ENCODE measurements around the gene ITM2B.

ITM2B gene

DNA sequence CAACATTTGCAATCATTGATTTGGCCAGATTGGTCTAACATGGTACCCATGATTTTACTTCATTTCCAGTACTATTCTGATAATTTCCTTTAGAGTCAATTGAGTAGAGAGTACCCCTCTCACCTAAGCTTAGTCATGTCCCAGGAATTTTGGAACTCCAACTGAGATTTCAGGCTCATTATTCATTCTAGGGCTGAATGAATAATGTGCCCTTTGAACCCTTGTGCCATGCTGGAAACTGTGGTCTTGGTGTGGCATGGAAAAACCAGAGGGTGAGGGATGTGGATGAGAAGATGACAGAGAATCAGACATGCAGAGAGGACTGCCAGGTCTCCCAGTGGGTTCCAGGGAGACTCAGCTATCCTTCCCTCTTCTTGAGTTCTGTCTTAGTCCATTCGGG, 30.2 kb downstream of the ITM2B start:
- no peak for DNase-seq

DNA sequence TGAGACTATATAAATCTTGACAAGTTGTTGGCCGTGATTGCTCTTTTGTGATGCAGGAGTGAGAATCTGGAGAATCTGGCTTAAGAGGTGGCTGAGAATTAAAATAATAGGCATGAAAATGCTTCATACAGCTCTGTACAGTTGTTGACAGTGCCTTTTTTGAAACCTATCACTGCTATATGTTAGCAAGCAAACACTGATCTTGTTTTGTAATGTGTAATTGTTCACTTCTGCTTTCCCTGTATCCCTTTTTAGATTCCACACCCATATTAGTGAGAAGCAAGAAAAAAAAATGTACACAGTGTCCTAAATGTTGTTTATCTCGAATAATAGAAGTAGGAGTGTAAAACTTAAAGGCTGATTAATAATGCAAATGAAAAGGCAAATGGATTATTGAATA, 31.1 kb downstream of the ITM2B start:
- no peak for DNase-seq

DNA sequence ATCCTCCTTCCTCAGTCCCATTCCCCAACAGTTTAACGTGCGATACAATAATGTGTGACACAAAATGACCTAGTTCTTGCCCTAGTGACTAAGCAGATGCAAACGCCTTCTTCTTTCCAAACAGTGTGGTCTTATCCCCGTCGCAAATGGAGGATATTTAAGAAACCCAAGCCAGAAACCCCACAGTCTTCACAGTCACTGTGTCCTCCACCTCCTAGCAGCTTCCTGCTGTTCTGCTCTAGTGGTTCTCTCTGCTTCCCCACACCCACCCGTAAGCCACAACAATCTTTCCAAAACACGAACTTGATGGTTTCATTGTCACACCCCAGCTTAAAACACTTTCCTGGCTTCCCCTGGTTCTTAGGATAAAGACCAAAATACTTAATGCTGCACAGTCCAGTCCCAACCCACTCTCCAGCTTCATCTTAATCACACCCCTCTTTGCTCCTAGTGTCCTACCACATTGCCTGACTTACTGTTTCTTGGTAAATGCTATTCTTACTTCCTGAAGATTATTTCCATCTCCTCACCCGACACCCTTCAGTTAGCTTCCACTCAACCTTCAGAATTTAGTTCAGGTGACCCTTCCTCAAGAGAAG, 32.3 kb downstream of the ITM2B start:
- no peak for DNase-seq

DNA sequence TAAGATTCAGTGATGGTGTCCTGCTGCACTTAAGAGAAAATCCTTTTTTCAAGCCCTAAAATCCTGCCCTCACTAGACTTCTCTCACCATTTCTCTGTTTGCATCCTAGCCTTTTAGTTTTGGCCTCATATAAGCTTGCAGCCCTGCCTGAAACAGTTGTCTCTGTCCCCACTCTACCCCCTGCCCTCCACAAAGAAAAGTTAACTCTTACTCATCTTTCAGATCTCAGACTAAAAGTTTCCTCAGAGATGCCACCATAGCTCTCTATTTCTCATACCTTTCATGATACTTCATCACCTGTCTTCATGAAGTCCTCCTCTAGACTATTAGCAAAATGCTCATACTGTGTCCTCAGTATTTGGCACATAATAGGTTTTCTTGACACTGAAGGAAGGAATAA, 33.1 kb downstream of the ITM2B start:
- no peak for DNase-seq

DNA sequence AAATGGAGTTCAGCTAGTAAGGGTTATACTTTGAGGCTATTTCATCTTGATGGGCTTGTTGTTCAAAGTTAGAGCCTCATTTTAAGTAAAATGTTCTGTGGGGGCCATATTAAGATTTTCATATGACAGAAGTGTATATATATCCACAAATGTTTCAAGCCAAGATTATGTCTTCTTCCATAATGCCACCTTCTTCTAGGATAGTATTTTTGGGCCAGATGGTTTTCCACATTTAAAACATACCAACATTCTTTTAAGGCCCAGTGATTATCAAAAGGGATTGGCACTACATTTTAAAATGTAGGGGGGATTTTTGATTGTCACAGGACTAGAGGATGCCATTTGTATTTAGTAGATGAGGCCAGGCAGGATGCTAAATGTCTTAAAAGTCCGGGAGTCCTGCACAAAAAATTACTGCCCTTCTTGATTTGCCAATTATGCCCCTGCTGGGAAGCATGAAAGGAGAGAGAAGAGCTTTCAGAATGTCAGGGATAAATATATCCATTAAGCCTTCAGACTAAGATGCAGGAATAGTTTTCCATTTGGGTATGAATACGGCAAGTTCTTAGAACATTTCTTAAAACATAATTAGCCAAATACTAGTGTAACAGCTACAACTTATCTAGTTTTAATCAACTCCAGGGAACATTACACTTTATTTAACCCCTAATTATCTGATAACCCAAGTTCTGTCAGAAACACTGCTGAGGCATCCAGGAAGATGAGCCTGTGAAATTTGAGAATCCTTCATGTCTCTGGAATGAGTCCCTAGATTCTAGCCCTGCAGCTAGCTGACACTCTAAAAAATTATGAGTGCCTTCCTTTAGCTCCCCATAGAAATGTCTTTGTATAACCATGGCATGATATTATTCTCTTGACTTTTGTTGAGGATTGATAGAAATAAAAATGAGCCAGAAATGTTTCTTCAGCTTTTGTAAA, 34.0 kb downstream of the ITM2B start:
- no peak for DNase-seq

DNA sequence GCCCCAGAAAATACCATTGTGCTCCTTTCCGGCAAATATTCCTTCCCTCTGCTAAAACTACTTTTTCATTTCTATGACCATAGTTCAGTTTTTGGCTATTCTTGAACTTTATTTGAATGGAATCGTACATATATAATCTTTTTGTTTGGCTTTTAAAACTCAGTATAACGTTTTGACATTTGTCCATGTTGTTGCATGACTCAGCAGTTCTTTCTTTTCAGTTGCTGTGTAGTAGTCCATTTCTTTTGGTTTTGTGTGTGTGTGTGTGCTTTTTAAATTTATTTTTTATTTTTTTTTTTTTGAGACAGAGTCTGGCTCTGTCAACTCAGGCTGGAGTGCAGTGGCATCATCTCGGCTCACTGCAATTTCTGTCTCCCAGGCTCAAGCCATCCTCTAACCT, 35.0 kb downstream of the ITM2B start:
- no peak for DNase-seq

DNA sequence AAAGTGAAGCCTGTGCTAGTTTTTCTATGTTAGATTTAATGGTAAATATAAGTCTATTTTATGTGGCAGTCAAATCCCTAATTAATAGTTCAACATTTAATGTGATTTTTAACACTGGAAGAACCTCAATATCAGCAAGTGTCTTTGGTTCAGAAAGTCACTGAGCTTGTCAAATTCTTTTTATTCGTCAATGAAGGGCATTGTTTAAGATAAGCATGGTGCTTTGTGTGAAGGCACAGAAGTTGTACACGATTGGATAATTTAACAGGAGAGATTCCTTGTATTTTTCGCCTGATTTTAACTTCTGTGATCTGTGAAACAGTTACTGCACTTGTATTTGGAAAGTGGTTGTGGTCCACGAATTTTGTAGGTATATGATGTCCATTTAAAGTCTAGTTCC, 40.3 kb downstream of the ITM2B start:
- no peak for DNase-seq

DNA sequence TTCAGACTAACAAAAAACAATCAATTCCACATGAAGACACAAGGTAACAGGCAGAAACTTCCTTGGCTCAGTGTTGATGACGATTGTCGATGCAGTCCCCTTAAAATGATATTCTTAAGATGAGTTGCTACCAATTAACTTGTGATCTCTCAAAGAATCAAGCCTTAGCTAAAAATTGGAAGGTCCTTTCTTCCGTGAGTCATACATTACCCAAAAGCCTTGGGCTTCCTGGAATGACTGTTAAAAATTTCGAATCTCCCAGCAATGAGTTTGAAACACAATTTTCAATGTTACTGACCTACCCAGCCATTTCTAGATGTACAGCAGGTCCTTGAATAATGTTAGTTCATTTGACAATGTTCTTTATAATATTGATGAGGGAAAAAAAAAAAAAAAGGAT, 42.5 kb downstream of the ITM2B start:
- no peak for DNase-seq

DNA sequence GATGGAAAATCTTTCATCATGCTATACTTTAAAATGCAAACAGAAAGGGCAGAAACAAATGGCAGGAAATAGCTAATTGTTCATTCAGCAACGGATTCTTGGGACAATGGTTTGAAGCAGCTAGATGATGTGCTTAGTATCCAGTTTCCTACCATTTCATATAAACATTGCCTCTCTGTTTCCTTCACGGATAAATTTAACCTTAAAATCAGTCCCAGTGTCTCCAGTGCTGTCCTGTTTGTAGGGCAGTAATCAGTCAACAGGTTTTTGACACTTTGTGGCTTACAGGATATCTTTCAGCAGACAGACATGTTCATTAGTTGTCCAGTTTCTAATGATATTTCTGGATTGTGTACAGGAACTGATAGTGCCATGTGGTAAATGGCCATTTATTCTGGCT, 45.8 kb downstream of the ITM2B start:
- no peak for DNase-seq

DNA sequence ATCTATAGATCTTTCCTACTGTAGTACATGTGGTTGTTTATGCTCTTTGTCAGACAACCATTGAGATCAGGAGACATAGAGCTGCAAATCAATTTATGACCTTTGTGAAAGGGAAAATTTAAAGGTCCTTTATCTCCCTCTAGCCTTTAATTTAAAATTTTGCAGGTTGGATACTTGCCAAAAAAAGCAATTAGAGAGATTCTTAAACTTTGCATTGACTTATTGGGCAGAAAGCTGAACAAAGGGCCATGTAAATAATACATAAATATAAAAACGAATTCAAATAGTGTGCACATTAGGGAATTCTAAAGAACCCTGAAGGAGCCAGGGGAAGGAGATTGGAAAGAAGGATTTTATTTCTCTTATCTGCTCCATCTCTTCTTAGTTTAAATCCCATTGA, 48.5 kb downstream of the ITM2B start:
- DNase-seq, result no peak

DNA sequence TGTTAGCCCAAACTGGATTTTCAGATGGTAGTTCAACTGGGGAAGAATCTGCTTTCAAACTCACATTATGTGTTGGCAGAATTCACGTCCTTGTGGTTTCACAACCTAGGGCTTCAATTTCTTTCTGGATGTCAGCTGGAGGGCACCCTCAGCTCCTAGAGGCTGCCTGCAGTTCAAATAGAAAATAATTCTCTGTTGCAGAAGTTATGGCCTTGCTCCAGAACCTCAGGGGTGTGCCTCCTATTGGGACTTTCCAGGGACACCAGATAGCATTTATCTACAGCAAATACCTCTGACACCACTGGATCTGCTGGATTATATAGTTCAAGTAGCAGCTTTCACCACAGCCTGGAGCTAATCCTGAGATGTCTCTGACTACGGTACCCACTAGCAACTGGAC, 58.7 kb downstream of the ITM2B start:
- no peak for DNase-seq

DNA sequence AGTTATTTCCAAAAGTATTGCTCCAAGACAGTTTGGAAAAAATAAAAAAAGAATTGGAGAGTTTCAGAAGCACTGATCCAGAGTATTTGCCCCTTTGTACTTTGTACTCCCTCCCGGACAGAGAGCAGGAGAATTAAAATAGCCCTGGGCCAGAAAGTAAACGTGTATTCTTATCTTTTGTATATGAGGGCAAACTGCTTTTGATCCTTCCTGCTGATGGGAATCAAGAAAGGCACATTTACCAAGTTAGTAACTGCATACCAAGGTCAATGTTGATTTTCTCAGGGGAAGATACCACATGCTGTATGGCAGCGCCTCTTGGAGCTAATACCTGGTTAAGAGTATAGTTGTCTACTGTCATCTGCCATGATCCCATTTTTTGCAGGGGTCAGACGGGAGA, 59.6 kb downstream of the ITM2B start:
- no peak for DNase-seq

DNA sequence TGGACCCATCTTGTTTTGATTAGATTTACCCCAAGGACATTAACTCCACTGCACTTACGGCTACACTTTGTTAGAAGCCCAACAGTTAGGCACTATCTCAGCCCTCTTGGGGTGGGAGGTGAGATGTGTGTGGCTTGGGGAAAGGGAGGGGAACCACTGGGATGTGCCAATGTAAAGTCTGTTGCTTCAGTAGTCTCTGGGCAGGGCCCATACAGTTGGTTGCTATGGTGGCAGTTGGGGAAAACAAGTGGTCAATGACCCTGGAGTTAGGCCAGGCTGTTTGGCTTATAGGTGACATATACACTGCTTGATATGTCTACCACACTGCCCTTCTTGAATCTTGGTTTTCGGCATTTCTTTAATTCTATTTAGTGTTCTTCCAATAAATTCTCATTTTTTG, 61.6 kb downstream of the ITM2B start:
- DNase-seq, result no peak

DNA sequence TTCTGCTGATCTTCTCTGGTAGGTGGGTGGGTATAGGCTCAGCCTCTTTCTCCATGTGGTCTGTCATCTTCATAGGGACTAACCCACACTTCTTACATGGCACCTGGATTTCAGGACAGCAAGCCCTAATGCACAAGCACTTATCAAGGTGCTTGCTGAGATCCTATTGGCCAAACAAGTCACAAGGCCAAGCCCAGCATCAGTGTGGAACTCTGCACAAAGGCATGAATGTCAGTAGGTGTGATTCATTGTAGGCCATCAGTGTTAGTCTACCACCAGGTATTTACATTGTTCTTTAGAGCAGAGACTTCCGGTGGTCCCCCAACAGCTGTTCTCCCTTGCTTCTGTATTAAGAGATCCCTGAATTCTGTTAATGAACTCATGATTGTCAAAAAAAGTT, 62.3 kb downstream of the ITM2B start:
- DNase-seq, result no peak

DNA sequence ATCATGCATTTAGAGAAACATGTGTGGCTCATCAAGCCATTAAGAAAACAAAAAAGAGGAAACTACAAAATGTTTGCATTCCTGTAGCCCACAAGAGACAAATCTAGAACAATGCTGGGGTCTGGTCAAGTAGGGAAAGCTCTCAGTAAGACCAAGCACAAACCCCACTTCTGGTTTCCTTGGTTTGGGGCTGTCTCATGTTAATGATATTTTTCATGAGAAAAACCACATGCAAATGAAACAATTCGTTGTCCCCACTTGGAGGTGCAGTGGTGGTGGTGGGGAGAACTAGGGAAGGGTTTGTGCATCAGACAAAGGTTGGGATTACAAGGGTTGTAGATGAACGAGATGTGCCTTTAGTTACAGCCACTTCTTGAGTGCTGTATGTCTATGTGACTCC, 63.5 kb downstream of the ITM2B start:
- DNase-seq, result no peak

DNA sequence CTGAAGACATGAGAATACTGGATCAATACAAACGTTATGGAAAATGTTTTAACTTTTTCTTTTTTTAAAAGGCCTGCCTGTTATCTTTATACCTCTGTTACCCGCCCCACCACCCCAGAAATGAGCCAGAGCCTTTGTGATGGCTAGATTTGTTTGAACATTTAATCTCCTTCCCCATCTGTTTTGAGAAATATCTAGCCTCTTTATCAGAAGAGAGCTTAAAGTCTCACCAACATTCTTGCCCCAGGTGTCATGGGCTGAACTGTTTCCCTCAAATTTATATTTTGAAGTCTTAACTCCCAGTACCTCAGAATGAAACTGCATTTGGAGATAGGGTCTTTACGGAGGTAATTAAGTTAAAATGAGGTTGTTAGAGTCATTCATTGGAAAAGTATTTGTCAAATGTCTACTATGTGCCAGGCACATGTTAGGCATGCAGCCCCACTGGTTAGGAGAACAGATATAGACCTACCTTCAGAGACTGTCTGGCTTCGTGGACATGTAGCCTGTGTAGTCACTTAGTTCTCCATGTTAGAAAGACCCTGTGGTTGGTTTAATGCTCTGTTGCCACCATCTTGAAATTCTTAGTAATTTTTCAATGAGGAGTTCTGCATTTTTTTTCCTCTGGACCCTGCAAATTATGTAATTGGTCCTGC, 64.3 kb downstream of the ITM2B start:
- no peak for DNase-seq

DNA sequence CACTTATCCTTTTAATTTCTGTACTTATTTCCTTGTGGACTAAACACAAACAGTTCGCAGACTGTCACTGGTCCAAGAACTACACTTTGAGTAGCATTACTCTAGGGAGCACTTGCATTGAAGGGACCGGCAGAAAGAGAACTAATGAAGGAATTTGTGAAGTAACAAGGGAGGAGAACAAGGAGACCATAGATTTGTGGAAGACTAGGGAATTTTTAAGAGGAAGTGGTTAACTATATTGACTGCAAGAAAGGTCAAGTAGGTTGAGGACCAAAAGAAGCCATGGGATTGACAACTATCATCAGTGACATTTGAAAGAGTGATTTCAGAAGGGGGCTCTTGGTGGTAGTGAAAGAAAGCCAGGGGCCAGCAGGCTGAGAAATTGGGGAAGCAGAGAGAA, 66.6 kb downstream of the ITM2B start:
- DNase-seq, result no peak

DNA sequence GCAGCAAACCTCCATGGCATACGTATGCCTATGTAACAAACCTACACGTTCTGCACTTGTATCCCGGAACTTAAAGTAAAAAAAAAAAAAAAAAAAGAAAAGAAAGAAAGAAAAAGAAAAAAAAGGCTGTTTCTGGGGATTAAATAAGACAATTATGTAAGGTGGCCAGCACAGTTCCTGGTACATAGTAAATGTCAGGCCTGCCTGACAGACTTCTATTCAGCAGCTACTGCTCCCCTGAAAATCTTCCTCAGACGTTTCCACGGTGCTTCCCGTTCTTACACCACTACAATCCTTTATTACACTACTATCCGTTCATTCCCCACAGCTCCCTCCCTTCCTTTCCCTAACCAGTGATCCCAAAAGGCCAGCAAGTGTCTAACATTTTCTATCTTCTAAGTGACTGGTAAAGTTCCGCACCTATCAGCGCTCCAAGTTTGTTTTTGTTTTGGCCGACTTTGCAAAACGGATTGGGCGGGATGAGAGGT, 69.9 kb downstream of the ITM2B start:
- DNase-seq, result peak; percentile 59

DNA sequence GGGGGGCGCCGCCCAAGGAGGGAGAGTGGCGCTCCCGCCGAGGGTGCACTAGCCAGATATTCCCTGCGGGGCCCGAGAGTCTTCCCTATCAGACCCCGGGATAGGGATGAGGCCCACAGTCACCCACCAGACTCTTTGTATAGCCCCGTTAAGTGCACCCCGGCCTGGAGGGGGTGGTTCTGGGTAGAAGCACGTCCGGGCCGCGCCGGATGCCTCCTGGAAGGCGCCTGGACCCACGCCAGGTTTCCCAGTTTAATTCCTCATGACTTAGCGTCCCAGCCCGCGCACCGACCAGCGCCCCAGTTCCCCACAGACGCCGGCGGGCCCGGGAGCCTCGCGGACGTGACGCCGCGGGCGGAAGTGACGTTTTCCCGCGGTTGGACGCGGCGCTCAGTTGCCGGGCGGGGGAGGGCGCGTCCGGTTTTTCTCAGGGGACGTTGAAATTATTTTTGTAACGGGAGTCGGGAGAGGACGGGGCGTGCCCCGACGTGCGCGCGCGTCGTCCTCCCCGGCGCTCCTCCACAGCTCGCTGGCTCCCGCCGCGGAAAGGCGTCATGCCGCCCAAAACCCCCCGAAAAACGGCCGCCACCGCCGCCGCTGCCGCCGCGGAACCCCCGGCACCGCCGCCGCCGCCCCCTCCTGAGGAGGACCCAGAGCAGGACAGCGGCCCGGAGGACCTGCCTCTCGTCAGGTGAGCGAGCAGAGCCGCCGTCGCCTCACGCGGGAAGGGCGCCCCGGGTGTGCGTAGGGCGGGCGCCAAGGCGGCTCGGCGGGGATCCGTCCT, 70.5 kb downstream of the ITM2B start, which contains the start of gene RB1:
Gene RB1 (plus strand): TSS at position 393 of the 784 bp plus-strand sequence. CDS start 162 bp downstream, at position 555.
- DNase-seq, result peak; percentile 72

DNA sequence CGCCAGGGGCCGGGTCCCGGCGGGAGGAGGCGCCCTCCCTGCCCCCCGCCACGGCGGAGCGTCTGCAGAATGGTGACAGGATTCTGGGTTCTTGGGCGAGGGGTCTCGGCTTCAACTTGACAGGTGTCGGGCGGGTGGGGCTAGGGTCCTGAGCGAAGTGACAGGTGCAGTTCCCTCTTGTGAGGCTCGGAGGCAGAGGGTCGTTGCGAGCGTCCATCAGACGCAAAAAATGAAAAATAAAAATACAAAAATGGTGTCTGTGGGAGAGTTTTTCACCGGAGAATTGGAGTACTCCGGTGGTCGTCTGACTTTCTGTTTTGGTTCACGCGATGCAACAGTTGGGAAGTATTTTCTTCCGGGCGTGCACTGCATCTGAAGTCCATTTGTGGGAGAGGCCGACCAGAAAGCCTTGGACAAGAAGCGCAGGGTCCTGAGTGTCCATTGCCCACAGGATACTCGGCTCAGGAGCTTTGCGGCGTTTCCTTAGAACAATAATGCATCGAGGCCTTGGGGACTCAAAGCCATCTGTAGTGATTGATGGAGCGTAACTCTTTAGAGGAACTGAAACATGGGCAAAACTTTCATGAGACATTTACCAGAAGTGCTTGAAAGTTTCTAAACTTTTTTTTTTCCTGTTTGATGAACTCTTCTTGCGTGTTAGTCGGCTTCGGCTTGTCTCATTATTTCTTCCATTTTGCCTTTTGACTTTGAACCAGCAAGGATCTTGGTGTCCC, 71.3 kb downstream of the ITM2B start:
- DNase-seq, result peak; percentile 19

DNA sequence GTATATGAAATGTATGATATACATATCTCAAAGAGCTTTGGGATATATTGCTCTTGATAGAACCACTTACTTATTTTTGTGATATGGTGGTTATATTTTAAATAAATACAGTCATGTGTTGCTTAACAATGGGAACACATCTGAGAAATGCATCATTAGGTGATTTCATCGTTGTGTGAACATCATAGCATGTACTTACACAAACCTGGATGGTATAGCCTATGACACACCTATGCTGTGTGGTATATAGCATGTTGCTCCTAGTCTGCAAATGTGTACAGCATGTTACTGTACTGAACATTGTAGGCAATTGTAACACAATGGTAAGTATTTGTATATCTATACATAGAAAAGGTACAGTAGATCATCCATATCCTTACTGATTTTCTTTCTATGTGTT, 78.2 kb downstream of the ITM2B start:
- no peak for DNase-seq

DNA sequence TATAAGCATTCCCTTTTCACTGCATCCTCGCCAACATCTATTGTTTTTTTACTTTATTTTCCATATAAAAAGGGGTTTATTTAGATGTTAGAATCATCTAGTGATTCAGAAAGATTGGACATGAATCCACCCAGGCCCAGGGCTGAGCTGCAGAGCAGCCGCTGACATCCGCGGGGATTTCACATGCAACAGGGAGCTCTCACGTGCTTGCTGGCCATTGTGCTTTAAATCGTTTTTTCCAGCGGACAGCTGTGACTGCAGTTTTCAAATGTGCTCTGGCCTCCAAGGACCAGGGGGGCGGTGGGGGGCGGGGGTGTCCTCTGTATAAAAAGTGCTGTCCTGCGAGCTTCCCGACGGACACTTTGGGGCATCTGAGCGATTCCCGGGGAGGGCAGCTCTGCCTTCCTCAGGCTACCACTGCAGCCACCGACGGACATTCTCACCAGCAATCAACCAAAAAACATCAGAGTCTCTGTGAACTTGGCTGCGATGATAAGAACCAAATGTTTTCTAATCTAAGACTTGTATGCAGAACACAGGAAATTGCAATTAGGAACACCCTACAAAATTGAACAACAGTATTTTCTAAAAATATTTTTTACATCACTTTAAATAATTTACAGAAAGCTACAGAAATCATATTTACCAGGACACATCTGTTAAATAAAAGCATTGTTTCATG, 83.1 kb downstream of the ITM2B start:
- no peak for DNase-seq

All from NCI-H1092 treated with DMSO at 0.1 percent for 48 hours (cell line).